Neural progenitor cell (in vitro differentiated cells): Measurements from ENCODE around the gene OAF. TPM values are rescaled to one million over a fixed set of nuclear protein-coding genes. Genes with fewer than 3 reads are reported as not detected.
"Not testable (repeated sequence)": the region's sequence is repeated elsewhere in the genome, so short reads cannot be mapped to it uniquely, and the experiment has no call there.

ENCODE experiments used
- DNase-seq: peaks from one replicate; pipeline ENCODE4 v3.0.0-alpha.2; 2016; ENCODE audit warnings: low spot score
- H2AFZ ChIP-seq: fragments of 200-600 bp; sonication (generic); replicated peaks from 2 replicates; pipeline ENCODE4 v1.6.1; 2016; ENCODE audit warnings: antibody characterized with exemption
- H3F3A ChIP-seq: fragments of 200-600 bp; sonication (generic); 2 replicates; pipeline ENCODE4 v1.6.1; 2016; ENCODE audit warnings: antibody characterized with exemption, low read depth
- H3K27ac ChIP-seq: fragments of 200-600 bp; sonication (generic); 2 replicates; pipeline ENCODE4 v1.5.1; 2016; ENCODE audit warnings: mild to moderate bottlenecking
- H3K27me3 ChIP-seq: fragments of 200-600 bp; sonication (generic); 2 replicates; pipeline ENCODE4 v1.6.1; 2016; ENCODE audit warnings: mild to moderate bottlenecking, moderate library complexity
- H3K36me3 ChIP-seq: fragments of 200-600 bp; sonication (generic); 2 replicates; pipeline ENCODE4 v1.5.1; 2016
- H3K4me1 ChIP-seq: fragments of 200-600 bp; sonication (generic); 2 replicates; pipeline ENCODE4 v1.6.1; 2016; ENCODE audit warnings: mixed run types
- H3K4me2 ChIP-seq: fragments of 200-600 bp; sonication (generic); 2 replicates; pipeline ENCODE4 v1.6.1; 2016
- H3K4me3 ChIP-seq: fragments of 200-600 bp; sonication (generic); 2 replicates; pipeline ENCODE4 v1.5.1; 2016
- H3K79me2 ChIP-seq: fragments of 200-600 bp; sonication (generic); 2 replicates; pipeline ENCODE4 v1.6.1; 2016; ENCODE audit warnings: low read depth
- H3K9ac ChIP-seq: fragments of 200-600 bp; sonication (generic); 2 replicates; pipeline ENCODE4 v1.6.1; 2016
- H3K9me3 ChIP-seq: fragments of 200-600 bp; sonication (generic); 2 replicates; pipeline ENCODE4 v1.5.1; 2016; ENCODE audit warnings: low read depth
- H4K20me1 ChIP-seq: fragments of 200-600 bp; sonication (generic); 2 replicates; pipeline ENCODE4 v1.6.1; 2016; ENCODE audit warnings: low read depth
- H3K27ac Mint-ChIP-seq: 3 replicates; pipeline ENCODE4 v1.8.0; 2021; ENCODE audit warnings: mixed read lengths
- H3K27me3 Mint-ChIP-seq: 2 replicates; pipeline ENCODE4 v1.8.0; 2022; ENCODE audit warnings: low read depth, mild to moderate bottlenecking, inconsistent platforms, moderate library complexity, mixed read lengths; ENCODE audit not compliant: insufficient read depth
- H3K36me3 Mint-ChIP-seq: 3 replicates; pipeline ENCODE4 v1.8.0; 2021; ENCODE audit warnings: mixed read lengths
- H3K4me1 Mint-ChIP-seq: 3 replicates; pipeline ENCODE4 v1.8.0; 2021; ENCODE audit warnings: mixed read lengths
- H3K4me3 Mint-ChIP-seq: 3 replicates; pipeline ENCODE4 v1.8.0; 2021; ENCODE audit warnings: mild to moderate bottlenecking, moderate library complexity, mixed read lengths
- H3K9me3 Mint-ChIP-seq: 3 replicates; pipeline ENCODE4 v1.8.0; 2020; ENCODE audit warnings: mixed read lengths
- EZH2 ChIP-seq: fragments of 200-600 bp; sonication (generic); IDR thresholded peaks from 2 replicates; pipeline ENCODE4 v1.6.1; 2017; ENCODE audit warnings: antibody characterized with exemption, mild to moderate bottlenecking, moderate library complexity
- EZH2phosphoT487 ChIP-seq: fragments of 200-600 bp; sonication (generic); IDR thresholded peaks from 2 replicates; pipeline ENCODE4 v1.6.1; 2017; ENCODE audit warnings: antibody characterized with exemption
- total RNA-seq: library from RNA; depleted of rRNA; stranded (reverse); fragments of >200 nt; gene quantifications from 2 replicates; pipeline ENCODE4 v1.2.3, GENCODE V29; 2015; ENCODE audit warnings: low replicate concordance
- TF ChIP-seq, protein P1 (sequence below): fragments of 200-600 bp; sonication (generic); IDR thresholded peaks from 2 replicates; pipeline ENCODE4 v1.5.1; 2017; ENCODE audit warnings: antibody characterized with exemption, mild to moderate bottlenecking

The OAF gene
- total RNA-seq, 1 donor from 2014 or later, result 0.47 TPM

DNA sequence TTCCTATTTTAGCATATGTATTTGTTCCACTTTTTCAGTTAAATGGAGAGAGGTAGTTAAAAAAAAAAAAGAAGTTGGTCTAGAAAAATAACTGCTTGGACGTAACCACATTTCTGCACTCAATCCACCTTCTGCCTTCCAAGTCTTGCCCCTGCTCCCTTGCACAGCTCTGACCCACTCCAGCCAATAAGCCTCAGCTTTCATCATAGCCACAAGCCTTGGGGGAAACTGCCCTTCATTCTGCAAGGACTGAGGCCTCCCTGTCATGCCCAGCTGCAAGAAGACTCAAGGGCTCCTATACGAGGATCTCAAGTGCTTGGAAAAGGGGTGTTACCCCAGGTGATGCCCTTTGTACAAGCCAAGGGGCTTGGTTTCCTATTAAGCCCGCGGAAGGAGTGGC lies 36.0 kb upstream of the OAF start:
- H3K27me3 Mint-ChIP-seq, result peaks cover 23% of the 10 kb centered on the region
- H3K27me3 ChIP-seq, result peaks cover 98% of the 10 kb centered on the region

DNA sequence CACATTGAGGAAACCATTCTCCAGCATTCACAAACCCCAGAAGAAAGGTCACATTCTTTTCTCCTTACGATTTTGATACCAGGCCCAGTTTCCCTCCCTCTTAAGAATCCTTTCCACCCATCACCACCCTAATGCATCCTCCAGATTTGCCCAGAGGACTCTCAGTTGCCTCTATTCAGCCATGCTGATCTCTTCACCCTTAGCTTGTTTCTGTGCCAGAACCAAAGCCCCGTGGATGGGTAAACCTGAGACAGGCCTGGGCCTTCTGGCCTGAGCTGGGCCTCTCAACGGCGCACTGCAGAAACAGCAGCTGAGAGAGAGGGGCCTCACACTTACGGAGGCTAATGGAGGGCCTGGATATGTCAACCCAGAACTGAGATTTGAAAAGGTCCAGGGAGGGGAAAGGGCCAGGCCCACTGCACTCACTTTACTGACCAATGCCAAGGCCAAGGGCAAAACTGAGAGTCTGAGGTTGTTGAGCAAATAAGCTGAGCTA lies 32.2 kb upstream of the OAF start:
- Histone ChIP-seq H3K4me2 (no peak overlapping the region), H3K27ac (no peak overlapping the region), H3F3A (peaks cover 14% of the 10 kb centered on the region), H3K4me1 (peaks cover 35% of the 10 kb centered on the region), H4K20me1 (peaks cover 10% of the 10 kb centered on the region), H3K9me3 (no peaks in the 10 kb centered on the region), H3K27me3 (peaks cover 75% of the 10 kb centered on the region), H3K79me2 (no peaks in the 10 kb centered on the region), H3K36me3 (no peaks in the 10 kb centered on the region), H3K9ac (no peak overlapping the region), H3K4me3 (no peak overlapping the region), H2AFZ (no peak overlapping the region)
- no peak overlapping the region for H3K4me3 Mint-ChIP-seq
- peaks cover 5% of the 10 kb centered on the region for H3K9me3 Mint-ChIP-seq
- H3K36me3 Mint-ChIP-seq, result no peaks in the 10 kb centered on the region
- H3K4me1 Mint-ChIP-seq, result peaks cover 63% of the 10 kb centered on the region
- peaks cover 21% of the 10 kb centered on the region for H3K27me3 Mint-ChIP-seq
- no peak for DNase-seq
- no peak overlapping the region for H3K27ac Mint-ChIP-seq
- TF ChIP-seq EZH2 (no peak), EZH2phosphoT487 (no peak)
- TF ChIP-seq, protein P1, sequence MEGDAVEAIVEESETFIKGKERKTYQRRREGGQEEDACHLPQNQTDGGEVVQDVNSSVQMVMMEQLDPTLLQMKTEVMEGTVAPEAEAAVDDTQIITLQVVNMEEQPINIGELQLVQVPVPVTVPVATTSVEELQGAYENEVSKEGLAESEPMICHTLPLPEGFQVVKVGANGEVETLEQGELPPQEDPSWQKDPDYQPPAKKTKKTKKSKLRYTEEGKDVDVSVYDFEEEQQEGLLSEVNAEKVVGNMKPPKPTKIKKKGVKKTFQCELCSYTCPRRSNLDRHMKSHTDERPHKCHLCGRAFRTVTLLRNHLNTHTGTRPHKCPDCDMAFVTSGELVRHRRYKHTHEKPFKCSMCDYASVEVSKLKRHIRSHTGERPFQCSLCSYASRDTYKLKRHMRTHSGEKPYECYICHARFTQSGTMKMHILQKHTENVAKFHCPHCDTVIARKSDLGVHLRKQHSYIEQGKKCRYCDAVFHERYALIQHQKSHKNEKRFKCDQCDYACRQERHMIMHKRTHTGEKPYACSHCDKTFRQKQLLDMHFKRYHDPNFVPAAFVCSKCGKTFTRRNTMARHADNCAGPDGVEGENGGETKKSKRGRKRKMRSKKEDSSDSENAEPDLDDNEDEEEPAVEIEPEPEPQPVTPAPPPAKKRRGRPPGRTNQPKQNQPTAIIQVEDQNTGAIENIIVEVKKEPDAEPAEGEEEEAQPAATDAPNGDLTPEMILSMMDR, result no peak

More for the DNA sequence above, 36.0 kb upstream of the OAF start:
- DNase-seq, result no peak
- no peak overlapping the region for H2AFZ ChIP-seq
- no peak overlapping the region for H3K9ac ChIP-seq
- Mint-ChIP-seq H3K36me3 (no peaks in the 10 kb centered on the region), H3K4me3 (no peak overlapping the region), H3K4me1 (peaks cover 43% of the 10 kb centered on the region), H3K9me3 (peaks cover 5% of the 10 kb centered on the region), H3K27ac (no peak overlapping the region)
- H3K27ac ChIP-seq, result no peak overlapping the region
- TF ChIP-seq EZH2 (no peak), EZH2phosphoT487 (no peak)
- TF ChIP-seq, protein P1, result no peak
- H4K20me1 ChIP-seq, result peaks cover 4% of the 10 kb centered on the region
- H3K79me2 ChIP-seq, result no peaks in the 10 kb centered on the region
- peaks cover 6% of the 10 kb centered on the region for H3K4me1 ChIP-seq
- no peak overlapping the region for H3K4me2 ChIP-seq
- H3F3A ChIP-seq, result peaks cover 3% of the 10 kb centered on the region
- H3K9me3 ChIP-seq, result no peaks in the 10 kb centered on the region
- H3K36me3 ChIP-seq, result no peaks in the 10 kb centered on the region
- H3K4me3 ChIP-seq, result no peak overlapping the region

DNA sequence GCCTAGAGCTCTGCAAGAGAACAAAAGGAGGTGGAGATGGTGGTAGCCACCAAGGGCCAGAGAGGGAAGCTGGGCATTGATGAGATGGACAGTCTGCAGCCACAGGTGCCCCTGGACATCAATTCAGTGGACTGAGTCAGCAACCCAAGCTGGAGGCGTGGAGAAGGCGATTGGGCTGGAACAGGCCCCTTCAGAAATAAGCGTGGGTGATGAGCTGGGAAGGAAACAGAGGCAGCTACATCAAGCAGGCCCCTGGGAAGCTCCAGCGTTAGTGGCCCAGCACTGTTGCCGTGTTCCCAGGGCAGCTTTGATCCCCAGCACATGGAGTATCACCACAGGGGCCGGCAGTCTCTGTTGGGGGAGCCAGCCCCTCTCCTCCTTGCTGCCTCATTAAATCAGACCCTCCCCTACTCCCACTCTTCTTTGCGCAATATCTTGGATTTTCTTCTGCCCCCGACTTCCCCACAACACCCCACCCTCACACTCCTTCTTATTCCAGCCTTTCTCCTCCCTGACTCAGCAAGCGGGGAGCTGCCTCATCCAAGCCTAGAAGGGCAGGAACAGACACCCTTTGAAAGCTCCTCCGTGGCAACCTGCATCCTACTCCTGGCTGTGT lies 31.7 kb upstream of the OAF start:
- no peak for DNase-seq
- H3K9me3 Mint-ChIP-seq, result peaks cover 5% of the 10 kb centered on the region
- no peaks in the 10 kb centered on the region for H3K36me3 ChIP-seq

DNA sequence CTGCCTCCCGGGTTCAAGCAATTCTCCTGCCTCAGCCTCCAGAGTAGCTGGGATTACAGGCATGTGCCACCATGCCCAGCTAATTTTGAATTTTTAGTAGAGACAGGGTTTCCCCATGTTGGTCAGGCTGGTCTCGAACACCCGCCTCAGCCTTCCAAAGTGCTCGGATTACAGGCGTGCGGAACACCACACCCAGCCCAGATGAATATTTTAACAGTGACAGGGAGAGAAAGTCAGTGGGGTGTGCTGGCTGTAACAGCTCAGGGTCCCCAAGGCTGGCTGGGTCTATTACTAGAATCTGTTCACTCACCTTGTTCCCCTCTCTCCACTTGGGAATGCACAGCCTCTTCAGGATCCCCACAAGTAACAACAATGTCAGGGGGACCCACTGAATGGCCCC lies 30.8 kb upstream of the OAF start:
- Mint-ChIP-seq H3K4me1 (peaks cover 76% of the 10 kb centered on the region), H3K4me3 (peak overlapping the region; percentile 55), H3K27me3 (peaks cover 19% of the 10 kb centered on the region), H3K27ac (peak overlapping the region; percentile 97)
- H2AFZ ChIP-seq, H4K20me1 ChIP-seq, H3K9me3 Mint-ChIP-seq, H3K36me3 Mint-ChIP-seq, H3K4me3 ChIP-seq, H3K36me3 ChIP-seq, H3K9ac ChIP-seq, H3K9me3 ChIP-seq, H3K27ac ChIP-seq, H3K79me2 ChIP-seq, DNase-seq: not testable (repeated sequence)
- Histone ChIP-seq H3F3A (peaks cover 14% of the 10 kb centered on the region), H3K4me1 (peaks cover 37% of the 10 kb centered on the region), H3K4me2 (peak overlapping the region; percentile 65), H3K27me3 (peaks cover 72% of the 10 kb centered on the region)

More for the DNA sequence above, 31.7 kb upstream of the OAF start:
- Histone ChIP-seq H3K4me3 (no peak overlapping the region), H3K27ac (no peak overlapping the region), H4K20me1 (peaks cover 10% of the 10 kb centered on the region), H3K4me2 (peak overlapping the region; percentile 65), H3K27me3 (peaks cover 74% of the 10 kb centered on the region), H2AFZ (no peak overlapping the region), H3F3A (peaks cover 14% of the 10 kb centered on the region), H3K9ac (no peak overlapping the region), H3K9me3 (no peaks in the 10 kb centered on the region), H3K4me1 (peaks cover 35% of the 10 kb centered on the region), H3K79me2 (no peaks in the 10 kb centered on the region)
- TF ChIP-seq EZH2 (no peak), EZH2phosphoT487 (no peak)
- TF ChIP-seq, protein P1, result no peak
- Mint-ChIP-seq H3K27me3 (peaks cover 20% of the 10 kb centered on the region), H3K4me3 (peak overlapping the region; percentile 57), H3K36me3 (no peaks in the 10 kb centered on the region), H3K27ac (peak overlapping the region; percentile 55), H3K4me1 (peaks cover 69% of the 10 kb centered on the region)
